SK-N-SH (cell line): ENCODE measurements around the gene MRPL54. TPM values are rescaled to one million over a fixed set of nuclear protein-coding genes. Genes with fewer than 3 reads are reported as not detected.

Experiments
- CTCF ChIA-PET: fragments of 300-600, 350-600 bp; formaldehyde crosslinking; extraction: SDS; loops from one replicate; lab custom pipeline; 2021; lab: Yijun Ruan, JAX
- POLR2A ChIA-PET: fragments of 350-600 bp; sonication (Branson Sonifier 250); formaldehyde crosslinking; extraction: SDS; loops from one replicate; lab custom pipeline; 2020; ENCODE audit warnings: antibody characterized with exemption, inconsistent platforms; lab: Yijun Ruan, JAX
- DNase-seq: peaks from one replicate; pipeline ENCODE4 v3.0.0; 2012
- H2AFZ ChIP-seq: fragments of 200-600 bp; sonication (generic); 2 replicates; pipeline ENCODE4 v1.8.1; 2016; ENCODE audit warnings: antibody characterized with exemption, mild to moderate bottlenecking, low read depth
- H3F3A ChIP-seq: fragments of 200-600 bp; sonication (generic); replicated peaks from 2 replicates; pipeline ENCODE3; 2016; ENCODE audit warnings: antibody characterized with exemption, mild to moderate bottlenecking; ENCODE audit not compliant: insufficient read depth
- H3K27ac ChIP-seq, 2 experiments: fragments of 200-500 bp in 1 of 2; fragments of 200-600 bp in 1 of 2; sonication (Bioruptor generic) in 1 of 2; sonication (generic), shearing (Covaris generic) in 1 of 2; 2 replicates each; pipeline versions ENCODE4 v1.5.1 to v1.6.1; 2014 to 2016; ENCODE audit warnings: low read depth in 2 of 2, inconsistent platforms in 1 of 2, low read length in 1 of 2, mild to moderate bottlenecking in 1 of 2, mixed read lengths in 1 of 2
- H3K27me3 ChIP-seq: fragments of 200-600 bp; sonication (generic), shearing (Covaris generic); 2 replicates; pipeline ENCODE4 v1.6.1; 2016; ENCODE audit warnings: mixed run types; ENCODE audit not compliant: insufficient read depth
- H3K36me3 ChIP-seq, 2 experiments: fragments of 200-500 bp in 1 of 2; fragments of 200-600 bp in 1 of 2; sonication (Bioruptor generic) in 1 of 2; sonication (generic) in 1 of 2; replicated peaks in 1 of 2; 2 replicates each; pipeline versions ENCODE3 to v1.5.1; 2014 to 2016; ENCODE audit warnings: low read length in 1 of 2, mild to moderate bottlenecking in 1 of 2; ENCODE audit not compliant: insufficient read depth in 2 of 2, control insufficient read depth in 1 of 2
- H3K4me1 ChIP-seq, 2 experiments: fragments of 200-500 bp in 1 of 2; fragments of 200-600 bp in 1 of 2; sonication (Bioruptor generic) in 1 of 2; sonication (generic), shearing (Covaris generic) in 1 of 2; 2 replicates each; pipeline versions ENCODE4 v1.5.1 to v1.6.1; 2014 to 2016; ENCODE audit warnings: low read depth in 1 of 2, low read length in 1 of 2, mixed run types in 1 of 2; ENCODE audit not compliant: insufficient read depth in 2 of 2, control insufficient read depth in 1 of 2
- H3K4me2 ChIP-seq: fragments of 200-600 bp; sonication (generic), shearing (Covaris generic); 2 replicates; pipeline ENCODE4 v1.6.1; 2017; ENCODE audit warnings: mixed run types
- H3K4me3 ChIP-seq, 2 experiments: fragments of 200-500 bp in 1 of 2; fragments of 200-600 bp in 1 of 2; sonication (Bioruptor generic) in 1 of 2; sonication (generic), shearing (Covaris generic) in 1 of 2; 2 replicates each; pipeline versions ENCODE4 v1.5.1 to v1.8.1; 2014 to 2016; ENCODE audit warnings: low read depth in 2 of 2, inconsistent platforms in 1 of 2, low read length in 1 of 2, mild to moderate bottlenecking in 1 of 2, mixed read lengths in 1 of 2, moderate library complexity in 1 of 2
- H3K79me2 ChIP-seq: fragments of 200-600 bp; sonication (generic); 2 replicates; pipeline ENCODE4 v1.8.1; 2017; ENCODE audit warnings: mild to moderate bottlenecking; ENCODE audit not compliant: insufficient read depth
- H3K9ac ChIP-seq: fragments of 200-600 bp; sonication (generic); 2 replicates; pipeline ENCODE4 v1.6.1; 2017; ENCODE audit warnings: mixed run types
- H3K9me2 ChIP-seq: fragments of 200-600 bp; sonication (generic); 2 replicates; pipeline ENCODE4 v1.6.1; 2017; ENCODE audit warnings: mixed run types
- H3K9me3 ChIP-seq: fragments of 200-600 bp; sonication (generic); 2 replicates; pipeline ENCODE4 v1.6.1; 2017; ENCODE audit warnings: mixed run types, mild to moderate bottlenecking, moderate library complexity
- H4K20me1 ChIP-seq: fragments of 200-600 bp; sonication (generic); 2 replicates; pipeline ENCODE4 v1.6.1; 2017; ENCODE audit warnings: mild to moderate bottlenecking, mixed run types; ENCODE audit not compliant: insufficient read depth
- CTCF ChIP-seq: fragments of 200-600 bp; sonication (generic); IDR thresholded peaks from 2 replicates; pipeline ENCODE4 v1.6.1; 2017; ENCODE audit warnings: antibody characterized with exemption, mild to moderate bottlenecking, moderate library complexity
- ELF1 ChIP-seq: IDR thresholded peaks from 2 replicates; pipeline ENCODE4 v1.4.0; 2012
- EP300 ChIP-seq, 2 experiments: IDR thresholded peaks; 2 replicates each; pipeline versions ENCODE4 v1.4.0 to v1.6.1; 2012; ENCODE audit warnings: borderline replicate concordance in 1 of 2, low read depth in 1 of 2, low read length in 1 of 2
- EZH2phosphoT487 ChIP-seq: fragments of 200-600 bp; sonication (generic); IDR thresholded peaks from 2 replicates; pipeline ENCODE4 v1.6.1; 2017; ENCODE audit warnings: low read depth, mixed run types, mild to moderate bottlenecking, antibody characterized with exemption, moderate library complexity, borderline replicate concordance
- FOSL2 ChIP-seq: IDR thresholded peaks from 2 replicates; pipeline ENCODE4 v1.4.0; 2012; ENCODE audit warnings: low read depth, mild to moderate bottlenecking, moderate library complexity, borderline replicate concordance
- FOXJ3 ChIP-seq: sonication (generic); formaldehyde crosslinking; IDR thresholded peaks from 2 replicates; pipeline ENCODE4 v1.5.1; 2020; ENCODE audit warnings: mild to moderate bottlenecking, missing genetic modification reagents
- FOXM1 ChIP-seq: IDR thresholded peaks from 2 replicates; pipeline ENCODE4 v1.4.0; 2012; ENCODE audit warnings: low read depth, mild to moderate bottlenecking
- GATA2 ChIP-seq: sonication (generic); formaldehyde crosslinking; IDR thresholded peaks from 2 replicates; pipeline ENCODE4 v1.5.0; 2020; ENCODE audit warnings: mild to moderate bottlenecking, missing genetic modification reagents
- JUND ChIP-seq: IDR thresholded peaks from 2 replicates; pipeline ENCODE4 v1.4.0; 2012
- MEF2A ChIP-seq: IDR thresholded peaks from 2 replicates; pipeline ENCODE4 v1.4.0; 2012; ENCODE audit warnings: low read depth, borderline replicate concordance
- NFIC ChIP-seq: IDR thresholded peaks from 2 replicates; pipeline ENCODE4 v1.4.0; 2012; ENCODE audit warnings: borderline replicate concordance
- NRF1 ChIP-seq: IDR thresholded peaks from 2 replicates; pipeline ENCODE4 v1.6.1; 2012; ENCODE audit warnings: low read depth, mild to moderate bottlenecking, low read length
- POLR2AphosphoS5 ChIP-seq: IDR thresholded peaks from 2 replicates; pipeline ENCODE4 v1.6.1; 2012; ENCODE audit warnings: low read depth, low read length
- REST ChIP-seq: IDR thresholded peaks from 2 replicates; pipeline ENCODE4 v1.6.1; 2012; ENCODE audit warnings: mild to moderate bottlenecking, low read depth, low read length, moderate library complexity
- RFX5 ChIP-seq: IDR thresholded peaks from 2 replicates; pipeline ENCODE4 v1.6.1; 2012; ENCODE audit warnings: mild to moderate bottlenecking, improper control_type of control experiment, low read length
- RXRA ChIP-seq: IDR thresholded peaks from 2 replicates; pipeline ENCODE4 v1.4.0; 2012; ENCODE audit warnings: low read depth, mild to moderate bottlenecking, borderline replicate concordance
- SIN3A ChIP-seq: IDR thresholded peaks from 2 replicates; pipeline ENCODE4 v1.6.1; 2012; ENCODE audit warnings: low read depth, mild to moderate bottlenecking, low read length, moderate library complexity, borderline replicate concordance
- TCF12 ChIP-seq: IDR thresholded peaks from 2 replicates; pipeline ENCODE4 v1.4.0; 2012
- USF1 ChIP-seq: IDR thresholded peaks from 2 replicates; pipeline ENCODE4 v1.4.0; 2012; ENCODE audit warnings: low read depth, borderline replicate concordance
- USF2 ChIP-seq: fragments of 150-350 bp; IDR thresholded peaks from 2 replicates; pipeline ENCODE4 v1.6.1; 2017; ENCODE audit warnings: antibody characterized with exemption, low read length, low read depth, borderline replicate concordance
- WGBS: methylation state at CpG from one replicate; pipeline ENCODE4 v1.1.6; 2017; ENCODE audit warnings: low lambda C conversion rate; 5-methylcytosine and 5-hydroxymethylcytosine counted together
- polyA plus RNA-seq, 3 experiments: library from polyadenylated mRNA; depleted of rRNA; stranded (reverse); fragments of >200 nt; gene quantifications; 2 replicates each; pipeline ENCODE4 v1.2.3, GENCODE V29; 2012

The MRPL54 gene
- polyA plus RNA-seq, 1 of the 3 experiments (the other 2 are of a cell fraction): 125 TPM

GRCh38 chr19:3771906-3772455 lies 9.5 kb downstream of the MRPL54 start, which contains the start of gene RAX2:
RAX2 (minus strand) TSS chr19:3772228; CDS start chr19:3771742, 486 bp downstream.
- Histone ChIP-seq H3K4me1 (no peaks in the 10 kb centered on the region), H3K4me2 (no peak within 1 kb of the TSS), H2AFZ (no peak within 1 kb of the TSS), H3K9me2 (no peaks in the 10 kb centered on the region), H3K27ac (no peak within 1 kb of the TSS), H3K9ac (no peak within 1 kb of the TSS), H3K79me2 (no peaks in the 10 kb centered on the region), H3K4me3 (no peak within 1 kb of the TSS), H3F3A (no peaks in the 10 kb centered on the region), H4K20me1 (no peaks in the 10 kb centered on the region), H3K36me3 (peaks cover 0 to 9% of the 10 kb centered on the region in 2 experiments), H3K27me3 (0 out of 2 replicates have a peak, but pooled peaks cover under 1% of the 10 kb centered on the region), H3K9me3 (no peaks in the 10 kb centered on the region)
- TF ChIP-seq FOXM1 (no peak), EP300 (IDR thresholded peaks at IDR 0.05; ENCODE audit: borderline replicate concordance in 1 of 2, low read depth in 1 of 2, low read length in 1 of 2) (no peak), ELF1 (no peak), USF2 (no peak), REST (no peak), CTCF (no peak), FOXJ3 (CRISPR knock-in tag) (no peak)
- 44% methylated on average over 14 of the region's 23 CpGs for WGBS
- DNase-seq: peak; percentile 36
- ChIA-PET CTCF (interaction anchor here (1.2 to 1.5 kb wide), 3 partner anchors 10 to 50 kb away, joined by 4 to 5 read pairs (median 4); partner anchors contain the start of gene MRPL54), POLR2A (no interaction called here)

- ChIA-PET POLR2A (no interaction called here), CTCF (no interaction called here)
- Histone ChIP-seq H2AFZ (no peak overlapping the region), H3K9me2 (no peaks in the 10 kb centered on the region), H3K79me2 (no peaks in the 10 kb centered on the region), H3K4me1 (no peaks in the 10 kb centered on the region), H3K4me2 (no peak overlapping the region), H3F3A (no peaks in the 10 kb centered on the region), H3K9ac (no peak overlapping the region), H4K20me1 (no peaks in the 10 kb centered on the region), H3K9me3 (no peaks in the 10 kb centered on the region), H3K27me3 (peaks cover 18% of the 10 kb centered on the region), H3K36me3 (no peaks in the 10 kb centered on the region), H3K4me3 (no peak overlapping the region), H3K27ac (no peak overlapping the region)
- WGBS: 71% methylated on average over 11 of the region's 12 CpGs
- DNase-seq: no peak
- TF ChIP-seq POLR2AphosphoS5 (no peak), NRF1 (no peak), USF1 (no peak), MEF2A (no peak), EP300 (IDR thresholded peaks at IDR 0.05; ENCODE audit: borderline replicate concordance in 1 of 2, low read depth in 1 of 2, low read length in 1 of 2) (no peak), JUND (no peak), RFX5 (no peak), FOSL2 (no peak), ELF1 (no peak), TCF12 (no peak), GATA2 (CRISPR knock-in tag) (no peak), EZH2phosphoT487 (no peak), RXRA (no peak), NFIC (no peak), SIN3A (no peak)
These were observed 11.5 kb downstream of the MRPL54 start for GRCh38 chr19:3773814-3774515.
